GM18951 (cell line): ENCODE data around the gene PCNX2.
"Not testable (repeated sequence)": the region's sequence is repeated elsewhere in the genome, so short reads cannot be mapped to it uniquely, and the experiment has no call there.

ENCODE experiments used
- POLR2A ChIP-seq: IDR thresholded peaks from 4 replicates; pipeline ENCODE4 v1.6.1; 2011; ENCODE audit warnings: mild to moderate bottlenecking; ENCODE audit not compliant: insufficient read length, insufficient read depth; ENCODE audit errors: extremely low read depth
- in situ Hi-C: fragments of 300-500 bp; cut with MboI; formaldehyde crosslinking; loops from one replicate; pipeline ENCODE4 v1.12.0; 2022; ENCODE audit warnings: low sequenced_read_pairs, mixed read lengths, inconsistent platforms; ENCODE audit not compliant: unreplicated experiment

The PCNX2 gene

DNA sequence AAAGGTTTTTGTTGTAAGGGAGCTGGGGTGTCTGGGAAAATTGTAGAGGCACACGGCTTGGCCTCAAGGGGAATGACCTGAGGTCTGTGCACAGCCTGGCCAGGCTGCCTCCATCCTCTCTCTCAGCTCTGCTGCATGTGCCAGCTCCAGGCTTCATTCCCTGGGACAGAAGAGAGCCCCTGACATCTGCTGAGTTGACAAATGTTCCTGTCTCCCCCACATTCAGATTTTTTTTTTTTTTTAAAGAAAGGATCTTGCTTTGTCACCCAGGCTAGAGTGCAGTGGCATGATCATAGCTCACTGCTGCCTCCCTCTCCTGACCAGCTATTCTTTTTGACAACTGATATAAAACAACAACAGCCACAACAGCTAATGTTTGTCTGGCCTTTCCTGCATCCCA, 84.4 kb downstream of the PCNX2 start:
- no peak for TF ChIP-seq POLR2A
- in situ Hi-C loops: no loop called here

DNA sequence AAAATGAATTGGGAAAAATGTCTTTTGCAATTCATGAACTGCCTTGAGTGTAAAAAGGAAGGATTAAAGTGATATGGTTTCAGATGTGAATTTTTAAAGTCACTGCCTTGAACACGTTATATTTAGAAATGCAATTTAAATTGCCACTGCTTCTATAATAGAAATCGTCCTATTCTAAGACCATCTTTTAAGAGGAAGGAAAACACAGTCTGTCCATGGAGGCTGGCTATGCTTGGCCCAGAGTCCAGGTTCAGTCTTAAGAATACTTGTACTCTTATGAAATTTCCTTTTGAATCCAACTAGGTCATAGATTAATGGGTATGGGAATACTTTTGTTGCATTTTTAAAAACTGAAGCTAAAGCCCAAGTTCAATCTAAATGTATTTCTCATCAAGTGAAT, 86.0 kb downstream of the PCNX2 start:
- TF ChIP-seq POLR2A: no peak
- in situ Hi-C loops: no loop called here

DNA sequence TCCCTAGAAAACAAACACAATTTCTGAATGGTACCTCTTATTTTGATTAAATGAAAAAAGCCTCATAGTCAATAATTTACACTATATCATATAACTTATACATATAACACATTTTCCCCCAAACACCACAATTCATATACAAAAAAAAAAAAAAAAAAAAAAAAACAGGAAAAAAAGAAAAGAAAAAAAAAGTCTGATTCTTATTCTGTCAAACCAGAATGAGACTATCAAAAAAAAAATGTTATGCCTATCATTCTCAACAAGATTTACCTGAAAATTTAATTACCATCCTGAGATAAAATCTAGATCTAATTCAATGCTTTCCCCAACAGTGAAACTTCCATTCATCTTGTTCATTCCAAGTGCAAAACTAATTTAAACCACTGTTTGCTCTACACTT, 86.8 kb downstream of the PCNX2 start:
- in situ Hi-C loops: no loop called here
- no peak for TF ChIP-seq POLR2A

DNA sequence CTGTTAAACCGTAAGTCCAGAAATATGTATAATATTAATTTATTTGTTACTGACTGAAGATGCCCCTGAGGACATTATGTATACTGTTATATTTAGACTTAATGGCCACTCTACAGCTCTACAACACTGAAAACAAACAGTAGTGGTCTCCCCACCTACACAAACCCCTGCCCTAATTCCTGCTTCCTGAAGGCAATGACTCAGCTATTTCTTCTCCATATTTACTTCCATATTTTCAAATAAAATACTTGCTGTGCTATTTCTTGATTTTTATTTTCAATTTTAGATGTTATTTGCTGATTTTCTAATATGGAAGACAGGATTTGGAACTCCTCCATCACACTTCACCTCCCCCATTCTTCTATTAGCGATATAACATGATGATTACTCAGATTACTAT, 97.6 kb downstream of the PCNX2 start:
- no peak for TF ChIP-seq POLR2A
- in situ Hi-C loops: no loop called here

DNA sequence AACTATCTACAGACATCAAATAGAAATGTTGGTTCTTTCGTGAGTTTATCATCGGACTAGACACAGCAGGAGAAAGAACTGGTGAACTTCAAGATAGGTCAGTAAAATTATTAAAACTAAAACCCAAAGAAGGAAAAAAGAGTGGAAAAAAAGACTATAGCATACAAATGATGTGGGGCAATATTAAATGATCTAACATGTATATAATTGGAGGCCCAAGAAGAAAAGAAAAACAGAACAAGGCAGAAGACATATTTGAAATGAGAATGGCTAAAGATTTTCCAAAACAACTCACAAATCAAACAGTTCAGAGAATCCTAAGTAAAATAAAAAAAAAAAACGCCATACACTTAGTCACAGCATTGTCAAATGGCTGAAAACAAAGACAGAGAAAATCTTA, 101.8 kb downstream of the PCNX2 start:
- TF ChIP-seq POLR2A: no peak
- in situ Hi-C loops: no loop called here

DNA sequence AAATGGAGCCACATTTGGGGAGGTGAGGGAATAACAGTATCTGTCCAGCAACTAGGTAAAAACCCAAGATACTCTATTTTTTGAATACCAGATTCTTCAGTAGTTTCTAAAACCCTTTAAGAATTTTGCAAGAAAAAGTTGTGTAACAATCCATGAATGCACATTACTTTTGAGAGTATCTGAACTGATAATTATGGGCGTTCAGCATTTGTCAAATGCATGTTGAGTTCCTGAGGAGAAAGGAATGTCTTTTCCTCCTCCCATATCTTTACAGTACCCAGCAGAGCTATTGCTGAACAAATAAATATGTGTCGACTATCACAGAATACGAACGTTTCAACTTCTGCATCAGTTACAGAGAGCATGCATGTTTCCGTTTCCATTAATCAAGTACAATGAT, 104.5 kb downstream of the PCNX2 start:
- in situ Hi-C loops: no loop called here
- TF ChIP-seq POLR2A: no peak

DNA sequence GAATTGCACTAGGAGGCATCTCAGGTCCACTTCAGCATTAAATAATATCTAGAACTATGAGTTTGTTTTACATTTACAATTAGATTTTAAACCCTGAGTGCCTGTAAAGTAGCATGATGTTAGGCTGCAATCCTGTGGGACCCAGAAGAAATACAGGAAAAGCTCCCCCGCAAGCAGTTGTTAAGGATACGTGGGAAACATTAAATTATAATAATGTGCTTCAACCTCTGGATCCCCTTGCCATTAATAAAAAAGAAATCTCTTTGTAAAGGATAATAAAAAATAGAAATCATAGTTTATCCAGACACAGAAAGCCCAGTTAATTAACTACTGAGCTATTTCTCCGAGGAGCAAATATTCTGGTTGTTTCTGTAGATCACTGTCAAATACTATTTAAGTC, 106.0 kb downstream of the PCNX2 start:
- in situ Hi-C loops: no loop called here
- no peak for TF ChIP-seq POLR2A

DNA sequence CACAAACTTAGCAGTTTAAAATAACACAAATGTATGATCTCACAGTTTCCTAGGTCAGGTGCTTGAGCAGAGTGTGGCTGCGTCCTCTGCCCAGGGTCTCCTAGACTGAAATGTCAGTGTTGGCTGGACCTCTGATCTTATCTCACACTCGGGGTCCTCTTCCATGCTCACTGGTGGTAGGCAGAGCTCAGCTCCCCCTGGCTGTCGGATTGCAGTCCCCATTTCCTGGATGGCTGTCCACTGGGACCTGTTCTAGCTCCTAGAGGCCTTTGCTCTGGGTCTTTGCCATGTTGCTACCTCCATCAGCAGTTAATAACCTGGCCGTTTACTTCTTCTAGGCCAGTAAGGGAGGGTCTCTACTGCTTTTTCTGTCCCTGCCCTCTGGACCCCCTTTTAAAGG, 107.5 kb downstream of the PCNX2 start:
- TF ChIP-seq POLR2A: no peak
- in situ Hi-C loops: no loop called here

DNA sequence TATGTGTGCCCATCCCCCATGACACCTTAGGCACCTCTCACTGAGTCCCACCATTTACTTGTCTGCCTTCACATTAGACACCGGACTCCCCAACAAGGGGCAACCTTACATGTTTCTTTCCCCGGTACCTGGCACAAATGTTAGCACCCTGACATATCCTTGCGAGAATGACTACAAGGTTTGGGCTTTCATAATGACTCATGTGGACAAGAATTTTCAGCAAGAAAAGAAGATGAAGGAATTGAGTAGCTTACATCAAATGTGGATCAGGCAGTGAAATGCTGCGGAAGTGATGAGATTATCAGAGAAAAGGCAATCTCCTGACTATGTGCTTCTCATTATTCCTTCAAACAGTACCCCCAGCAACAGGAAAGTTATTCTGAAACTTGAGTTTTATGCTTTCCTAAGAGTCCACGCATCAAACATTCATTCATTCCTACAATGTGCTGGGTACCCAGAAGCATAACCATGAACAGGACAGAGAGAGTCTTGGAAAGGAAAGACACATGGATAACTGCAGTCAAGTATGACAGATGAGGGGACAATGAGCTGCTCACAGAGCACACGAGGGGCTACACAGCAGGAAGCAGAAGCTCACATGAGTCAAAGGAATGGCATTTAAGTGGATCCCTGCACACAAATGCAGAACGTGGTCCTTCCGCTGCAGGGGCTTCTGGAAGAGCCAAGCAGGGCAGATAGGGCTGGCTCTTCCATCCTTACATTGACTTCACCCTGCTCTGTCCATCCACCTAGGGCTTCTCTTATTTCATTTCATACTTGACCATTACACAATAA, 112.1 kb downstream of the PCNX2 start:
- in situ Hi-C loops: no loop called here
- TF ChIP-seq POLR2A: no peak

DNA sequence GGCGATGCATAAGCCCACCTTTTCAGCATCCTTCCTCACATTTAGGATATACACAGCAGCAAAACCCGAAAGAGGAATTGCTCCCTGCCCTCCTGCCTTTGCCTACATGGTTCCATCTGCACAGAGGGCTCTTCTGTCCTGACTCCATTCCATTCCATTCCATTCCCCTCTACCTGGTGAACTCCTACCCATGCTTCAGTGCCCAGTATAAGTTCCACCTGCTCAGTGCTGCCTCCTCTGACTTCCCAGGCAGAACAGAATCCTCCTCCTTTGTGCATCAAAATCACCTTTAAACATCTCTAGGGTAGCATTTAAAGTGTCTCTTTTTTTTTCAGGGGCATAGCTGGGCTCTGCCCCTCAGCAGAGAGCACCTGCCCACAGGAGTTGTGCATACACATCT, 112.9 kb downstream of the PCNX2 start:
- TF ChIP-seq POLR2A: no peak
- in situ Hi-C loops: no loop called here

DNA sequence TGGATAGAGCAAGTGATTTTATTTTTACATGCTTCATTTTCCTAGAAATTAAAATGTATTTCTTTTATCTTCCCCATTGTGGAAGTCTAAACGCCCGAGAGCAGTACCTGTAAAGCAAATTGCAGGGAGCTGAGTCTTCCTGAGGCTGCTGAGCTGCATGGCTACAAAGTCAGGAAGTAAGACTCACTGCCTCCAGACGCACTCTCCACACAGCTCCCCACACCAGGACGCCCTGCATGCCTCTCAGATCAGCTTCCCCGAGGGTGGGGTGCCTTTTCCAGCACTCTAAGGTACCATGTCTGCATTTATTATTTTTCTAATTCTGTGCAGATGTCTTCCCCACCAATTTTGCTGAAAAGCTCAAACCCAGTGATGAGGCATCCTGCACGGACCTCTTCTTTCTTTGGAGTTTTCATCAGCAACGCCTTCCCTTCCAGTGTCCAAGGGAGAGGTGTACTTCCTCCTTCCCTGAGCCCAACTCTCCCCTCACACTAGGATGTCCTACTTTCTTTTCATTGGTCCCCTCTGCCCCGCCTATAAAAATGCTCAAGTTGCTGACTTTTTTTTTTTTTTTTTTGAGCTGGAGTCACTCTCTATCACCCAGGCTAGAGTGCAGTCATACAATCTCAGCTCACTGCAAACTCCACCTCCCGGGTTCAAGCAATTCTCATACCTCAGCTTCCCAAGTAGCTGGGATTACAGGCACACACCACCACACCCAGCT, 114.7 kb downstream of the PCNX2 start:
- no peak for TF ChIP-seq POLR2A
- in situ Hi-C loops: no loop called here

DNA sequence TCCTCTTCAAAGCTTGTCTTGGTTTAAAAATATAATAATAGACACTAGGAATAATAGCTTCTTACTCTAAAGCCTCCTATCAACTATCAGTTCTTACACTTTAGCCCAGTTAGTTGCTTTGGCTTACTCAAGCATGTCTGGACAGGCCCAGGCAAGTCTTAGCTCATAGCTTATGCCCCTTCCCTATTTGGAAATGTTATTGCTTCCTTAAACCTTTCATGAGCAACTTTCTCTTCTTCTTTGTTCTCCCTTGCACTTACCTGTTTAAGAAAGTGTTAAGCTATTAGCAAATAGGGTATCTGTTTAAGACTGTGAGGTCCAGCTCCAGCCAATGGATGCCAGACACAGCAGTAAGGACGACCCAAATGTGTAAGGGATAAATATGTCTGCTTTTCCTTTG, 115.9 kb downstream of the PCNX2 start:
- in situ Hi-C loops: not testable (repeated sequence)

DNA sequence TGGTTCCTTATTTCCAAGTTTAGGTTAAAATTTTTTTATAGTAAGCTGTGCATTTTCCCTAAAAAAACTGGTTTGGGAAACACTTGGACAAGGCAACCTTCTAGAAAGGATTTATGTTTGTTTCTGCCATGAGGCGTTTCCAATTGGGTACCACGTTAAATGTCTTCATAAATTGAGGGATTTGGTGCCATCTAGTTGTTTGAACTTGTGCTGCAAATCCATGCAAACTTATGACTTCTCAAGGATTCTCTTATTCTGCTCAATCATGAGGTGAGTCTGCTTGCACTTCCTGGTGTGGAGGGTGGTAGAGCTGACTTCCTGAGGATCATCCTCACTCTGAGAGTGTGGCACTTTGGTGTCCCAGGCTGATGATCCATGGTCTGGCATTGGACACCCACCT, 123.3 kb downstream of the PCNX2 start:
- TF ChIP-seq POLR2A: no peak
- in situ Hi-C loops: no loop called here

DNA sequence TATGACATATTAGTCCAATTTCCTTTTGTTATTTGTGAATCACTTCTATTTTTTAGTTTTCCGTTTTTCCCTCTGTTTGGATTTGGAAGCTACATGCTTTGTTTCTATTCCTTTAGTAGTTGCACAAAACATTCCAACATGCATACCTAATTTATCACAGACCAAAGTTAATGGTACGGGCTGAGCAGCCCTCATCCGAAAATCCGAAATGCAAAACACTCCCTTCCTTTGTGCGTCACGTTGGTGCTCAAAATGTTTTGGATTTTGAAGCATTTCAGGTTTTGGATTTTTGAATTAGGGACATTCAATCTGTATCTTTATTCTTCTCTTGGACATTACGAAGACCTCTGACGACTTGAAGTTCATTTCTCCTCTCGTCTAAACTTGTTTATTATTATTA, 124.8 kb downstream of the PCNX2 start:
- in situ Hi-C loops: no loop called here
- TF ChIP-seq POLR2A: no peak
